Uterus (tissue), 2 donors: ENCODE measurements around the gene MED16.

Experiments used
- CTCF ChIP-seq, 4 experiments: fragments of 200-600 bp in 2 of 4; fragments of 450-650 bp in 2 of 4; sonication (generic) in 2 of 4; IDR thresholded peaks; one replicate each; pipeline ENCODE4 v1.5.1; 2016 to 2019; ENCODE audit warnings: antibody characterized with exemption in 4 of 4, mild to moderate bottlenecking in 2 of 4, moderate library complexity in 1 of 4
- POLR2A ChIP-seq, 2 donors: fragments of 450-650 bp; IDR thresholded peaks; one replicate each; pipeline ENCODE4 v1.6.1; 2016; ENCODE audit warnings: antibody characterized with exemption in 2 of 2, mild to moderate bottlenecking in 1 of 2, moderate library complexity in 1 of 2

- TF ChIP-seq CTCF (IDR thresholded peaks at IDR 0.05), result no peak
- TF ChIP-seq POLR2A (IDR thresholded peaks at IDR 0.05), result no peak
Measured at GRCh38 chr19:920051-920864, 27.3 kb upstream of the MED16 start.
